ENCODE results near the gene TBL1Y. TPM values are rescaled to one million over a fixed set of nuclear protein-coding genes. Genes with fewer than 3 reads are reported as not detected.

Gene TBL1Y
- total RNA-seq, 1 experiment from 2014 or later = not detected

- TF ChIP-seq POLR2AphosphoS5 (IDR thresholded peaks at IDR 0.05; ENCODE audit: low read depth, low read length) (no peak), SRF (IDR thresholded peaks at IDR 0.05; ENCODE audit: low read depth) (no peak), EZH2 (IDR thresholded peaks at IDR 0.05) (no peak), ATF3 (IDR thresholded peaks at IDR 0.05) (no peak)
- TF ChIP-seq, protein P1, sequence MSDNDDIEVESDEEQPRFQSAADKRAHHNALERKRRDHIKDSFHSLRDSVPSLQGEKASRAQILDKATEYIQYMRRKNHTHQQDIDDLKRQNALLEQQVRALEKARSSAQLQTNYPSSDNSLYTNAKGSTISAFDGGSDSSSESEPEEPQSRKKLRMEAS (IDR thresholded peaks at IDR 0.05) = no peak
Measured at GRCh38 chrY:6968191-6968590, 57.7 kb downstream of the TBL1Y start (continued).

GRCh38 chrY:6972271-6972887, 61.9 kb downstream of the TBL1Y start:
- no peak overlapping the region for H3K9ac ChIP-seq (ENCODE audit: low read length)
- no TSS peak for BruUV-seq (replicated peaks)
- ChIA-PET CTCF (no interaction called here), POLR2A (no interaction called here), RAD21 (ENCODE audit: low non-redundant PET in 1 of 2, low total read pairs in 2 of 2, uncharacterized antibody in 2 of 2, unreplicated experiment in 2 of 2) (no interaction called here)
- H3K79me2 ChIP-seq (ENCODE audit: insufficient read depth, low read length) = no peaks in the 10 kb centered on the region
- no peaks in the 10 kb centered on the region for H3K4me1 ChIP-seq (ENCODE audit: control insufficient read depth in 1 of 2, insufficient read depth in 2 of 2, low read length in 2 of 2)
- no peaks in the 10 kb centered on the region for H3K9me2 ChIP-seq (ENCODE audit: insufficient read depth)
- ATAC-seq = no peak
- H4K20me1 ChIP-seq (ENCODE audit: insufficient read depth) = no peaks in the 10 kb centered on the region
- DNase-seq (ENCODE audit: low read depth, low spot score) = no peak
- no peak overlapping the region for H3K27ac ChIP-seq (ENCODE audit: low read depth, low read length)
- no peak overlapping the region for H3K4me2 ChIP-seq (ENCODE audit: low read length)
- H3K4me3 ChIP-seq (replicated peaks in 1 of 2; ENCODE audit: low read depth in 1 of 2, low read length in 2 of 2) = no peak overlapping the region
- intact Hi-C loops (cut with micrococcal nuclease) = no loop called here
- H3K27me3 ChIP-seq (ENCODE audit: insufficient read depth, low read length) = no peaks in the 10 kb centered on the region
- TF ChIP-seq TCF7L2 (IDR thresholded peaks at IDR 0.05; ENCODE audit: borderline replicate concordance, extremely low read depth, insufficient read depth, insufficient read length) (no peak), ZFX (IDR thresholded peaks at IDR 0.05) (no peak)
- TF ChIP-seq, protein P1 (IDR thresholded peaks at IDR 0.05) = no peak
- H3K36me3 ChIP-seq (ENCODE audit: control insufficient read depth in 1 of 2, insufficient read depth in 2 of 2, low read length in 2 of 2) = no peaks in the 10 kb centered on the region
- H2AFZ ChIP-seq (ENCODE audit: low read depth, low read length, poor library complexity, severe bottlenecking) = no peak overlapping the region
- no peaks in the 10 kb centered on the region for H3K9me3 ChIP-seq (ENCODE audit: control insufficient read depth in 1 of 2, insufficient read depth in 1 of 2, low read depth in 1 of 2, low read length in 2 of 2)

DNA sequence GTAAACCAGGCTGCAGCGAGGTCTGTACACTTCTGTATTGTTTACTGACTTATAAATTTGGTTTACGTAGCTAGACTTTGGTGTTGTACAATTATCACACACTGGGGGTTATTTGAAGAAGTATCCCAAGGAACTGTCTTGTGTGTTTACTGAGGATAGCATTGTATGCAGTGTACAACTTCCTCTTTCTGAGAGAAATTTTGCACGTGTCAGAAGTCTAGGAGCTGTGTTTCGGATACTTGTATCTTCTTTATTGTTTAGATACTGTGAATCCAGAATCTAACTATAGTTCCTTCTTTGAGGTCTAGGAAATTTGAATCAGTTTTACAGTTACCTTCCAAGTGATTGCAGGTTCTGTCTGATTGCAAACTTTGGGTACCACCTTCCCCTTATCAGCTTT, 64.5 kb downstream of the TBL1Y start:
- no peak for DNase-seq (ENCODE audit: low read depth, low spot score)
- no peak overlapping the region for H3K4me3 ChIP-seq (replicated peaks in 1 of 2; ENCODE audit: low read depth in 1 of 2, low read length in 2 of 2)
- H3K36me3 ChIP-seq (ENCODE audit: control insufficient read depth in 1 of 2, insufficient read depth in 2 of 2, low read length in 2 of 2) = no peaks in the 10 kb centered on the region
- no peak overlapping the region for H3K4me2 ChIP-seq (ENCODE audit: low read length)
- no peaks in the 10 kb centered on the region for H4K20me1 ChIP-seq (ENCODE audit: insufficient read depth)
- ChIA-PET RAD21 (ENCODE audit: low non-redundant PET in 1 of 2, low total read pairs in 2 of 2, uncharacterized antibody in 2 of 2, unreplicated experiment in 2 of 2) (no interaction called here), CTCF (no interaction called here), POLR2A (no interaction called here)
- H3K4me1 ChIP-seq (ENCODE audit: control insufficient read depth in 1 of 2, insufficient read depth in 2 of 2, low read length in 2 of 2) = no peaks in the 10 kb centered on the region
- no peak overlapping the region for H3K9ac ChIP-seq (ENCODE audit: low read length)
- H3K9me3 ChIP-seq (ENCODE audit: control insufficient read depth in 1 of 2, insufficient read depth in 1 of 2, low read depth in 1 of 2, low read length in 2 of 2) = no peaks in the 10 kb centered on the region
- no peak for ATAC-seq
- H3K27ac ChIP-seq (ENCODE audit: low read depth, low read length) = no peak overlapping the region
- H2AFZ ChIP-seq (ENCODE audit: low read depth, low read length, poor library complexity, severe bottlenecking) = no peak overlapping the region
- no peaks in the 10 kb centered on the region for H3K79me2 ChIP-seq (ENCODE audit: insufficient read depth, low read length)
- no peaks in the 10 kb centered on the region for H3K9me2 ChIP-seq (ENCODE audit: insufficient read depth)
- TF ChIP-seq ELF1 (IDR thresholded peaks at IDR 0.05; ENCODE audit: borderline replicate concordance, low read depth) (no peak), REST (IDR thresholded peaks at IDR 0.05; ENCODE audit: low read depth) (no peak), ZNF274 (IDR thresholded peaks at IDR 0.05; ENCODE audit: low read depth, low read length) (no peak), SP1 (IDR thresholded peaks at IDR 0.05; ENCODE audit: low read depth) (no peak)
- intact Hi-C loops (cut with micrococcal nuclease) = no loop called here
- no peaks in the 10 kb centered on the region for H3K27me3 ChIP-seq (ENCODE audit: insufficient read depth, low read length)
- no TSS peak for BruUV-seq (replicated peaks)
